Measurements from ENCODE around the gene OR4F17.
"Not testable (repeated sequence)": the region's sequence is repeated elsewhere in the genome, so short reads cannot be mapped to it uniquely, and the experiment has no call there.

The OR4F17 gene, protein sequence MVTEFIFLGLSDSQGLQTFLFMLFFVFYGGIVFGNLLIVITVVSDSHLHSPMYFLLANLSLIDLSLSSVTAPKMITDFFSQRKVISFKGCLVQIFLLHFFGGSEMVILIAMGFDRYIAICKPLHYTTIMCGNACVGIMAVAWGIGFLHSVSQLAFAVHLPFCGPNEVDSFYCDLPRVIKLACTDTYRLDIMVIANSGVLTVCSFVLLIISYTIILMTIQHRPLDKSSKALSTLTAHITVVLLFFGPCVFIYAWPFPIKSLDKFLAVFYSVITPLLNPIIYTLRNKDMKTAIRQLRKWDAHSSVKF
- long read RNA-seq, donor 1, result 0 reads
- long read RNA-seq, donor 2, result 0 reads
- long read RNA-seq, donor 3, result 0 reads
- long read RNA-seq, donor 4, result 0 reads
- long read RNA-seq, donor 5, result 0 reads
- long read RNA-seq, donor 6, result 0 reads
- long read RNA-seq, donor 7, result 0 reads
- long read RNA-seq, donor 8, result 0 reads

DNA sequence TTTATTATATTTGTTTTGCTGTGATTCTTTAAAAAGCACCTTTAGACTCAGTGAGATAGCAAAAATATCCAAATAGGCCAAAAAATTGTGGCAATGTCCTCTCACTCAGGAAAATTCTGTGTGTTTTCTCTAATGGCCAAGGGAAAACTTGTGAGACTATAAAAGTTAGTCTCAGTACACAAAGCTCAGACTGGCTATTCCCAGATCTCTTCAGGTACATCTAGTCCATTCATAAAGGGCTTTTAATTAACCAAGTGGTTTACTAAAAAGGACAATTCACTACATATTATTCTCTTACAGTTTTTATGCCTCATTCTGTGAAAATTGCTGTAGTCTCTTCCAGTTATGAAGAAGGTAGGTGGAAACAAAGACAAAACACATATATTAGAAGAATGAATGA is at the start of gene OR4F17:
Gene OR4F17, plus strand, starts transcription at position 301 of the 400 bp plus-strand sequence. CDS start 3,575 bp downstream, outside the sequence.
- DNase-seq, result not testable (repeated sequence)

DNA sequence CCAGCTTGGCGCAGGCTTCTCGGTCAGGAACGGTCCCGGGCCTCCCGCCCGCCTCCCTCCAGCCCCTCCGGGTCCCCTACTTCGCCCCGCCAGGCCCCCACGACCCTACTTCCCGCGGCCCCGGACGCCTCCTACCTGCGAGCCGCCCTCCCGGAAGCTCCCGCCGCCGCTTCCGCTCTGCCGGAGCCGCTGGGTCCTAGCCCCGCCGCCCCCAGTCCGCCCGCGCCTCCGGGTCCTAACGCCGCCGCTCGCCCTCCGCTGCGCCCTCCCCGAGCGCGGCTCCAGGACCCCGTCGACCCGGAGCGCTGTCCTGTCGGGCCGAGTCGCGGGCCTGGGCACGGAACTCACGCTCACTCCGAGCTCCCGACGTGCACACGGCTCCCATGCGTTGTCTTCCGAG is 36.1 kb upstream of the OR4F17 start:
- DNase-seq, result not testable (repeated sequence)

DNA sequence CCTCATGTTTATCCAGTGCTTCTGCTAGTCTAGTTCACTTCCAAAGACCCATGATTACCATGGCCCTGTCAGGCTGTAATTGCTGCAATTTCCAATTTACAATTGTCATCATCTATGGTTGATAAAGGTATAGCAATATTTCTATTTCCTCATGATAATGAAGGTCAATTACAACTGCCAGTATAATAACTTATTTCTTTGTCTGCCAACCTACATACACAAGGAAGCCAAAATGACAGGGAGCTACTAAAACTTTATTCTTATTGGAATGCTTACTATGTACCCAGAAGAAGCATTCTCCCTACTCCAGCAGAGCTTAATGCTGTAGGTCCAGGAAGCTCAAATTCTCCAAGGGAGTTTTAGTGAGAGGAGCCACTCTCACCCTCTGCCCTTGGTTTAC is 24.0 kb upstream of the OR4F17 start:
- not testable (repeated sequence) for DNase-seq

DNA sequence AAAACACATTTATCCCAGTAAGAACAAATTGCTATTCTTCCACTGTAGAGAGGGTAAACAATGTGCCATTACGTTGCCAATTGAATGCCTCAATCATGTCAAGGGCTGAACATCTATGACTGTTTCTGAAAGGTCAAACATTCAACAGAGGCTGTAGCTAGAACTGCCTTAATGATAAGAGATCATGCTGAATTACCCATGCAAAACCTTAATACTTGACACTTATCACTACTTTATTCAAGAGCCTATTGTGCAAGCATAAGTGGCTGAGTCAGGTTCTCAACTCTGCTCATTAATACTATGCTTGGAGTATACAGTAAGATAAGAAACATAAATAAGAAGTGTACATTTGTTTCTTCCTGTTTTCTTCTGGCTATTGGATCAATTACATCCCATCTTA is 23.3 kb upstream of the OR4F17 start:
- DNase-seq, result not testable (repeated sequence)

DNA sequence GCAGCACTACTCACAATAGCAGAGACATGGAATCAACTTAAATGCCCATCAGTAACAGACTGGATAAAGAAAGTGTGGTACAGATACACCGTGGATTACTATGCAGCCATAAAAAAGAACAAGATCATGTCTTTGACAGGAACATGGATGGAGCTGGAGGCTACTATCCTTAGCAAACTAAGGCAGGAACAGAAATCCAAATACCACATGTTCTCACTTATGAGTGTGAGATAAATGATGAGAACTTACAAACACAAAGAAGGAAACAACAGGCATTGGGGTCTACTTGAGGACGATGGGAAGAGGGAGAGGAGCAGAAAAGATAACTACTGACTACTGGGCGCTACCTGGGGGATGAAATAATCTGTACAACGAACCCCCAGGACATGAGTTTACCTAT is 16.2 kb upstream of the OR4F17 start:
- DNase-seq, result not testable (repeated sequence)

DNA sequence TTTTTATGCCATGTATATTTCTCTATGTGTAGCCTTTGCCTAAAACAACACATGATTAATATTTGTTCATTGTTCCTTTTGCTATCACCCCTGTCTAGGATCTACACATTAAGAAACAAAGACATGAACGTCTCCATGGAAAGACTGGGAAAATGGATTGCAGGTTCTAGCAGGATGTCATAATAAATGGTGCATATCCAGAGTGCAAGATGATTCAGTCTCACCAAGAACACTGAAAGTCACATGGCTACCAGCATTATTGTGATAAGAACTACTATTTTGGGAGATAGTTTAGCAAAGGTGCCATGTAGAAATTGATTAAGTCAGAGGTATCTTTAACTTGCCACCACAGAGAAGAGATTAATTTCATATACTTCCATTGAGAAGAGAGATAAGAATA is 12.1 kb upstream of the OR4F17 start:
- DNase-seq, result not testable (repeated sequence)

DNA sequence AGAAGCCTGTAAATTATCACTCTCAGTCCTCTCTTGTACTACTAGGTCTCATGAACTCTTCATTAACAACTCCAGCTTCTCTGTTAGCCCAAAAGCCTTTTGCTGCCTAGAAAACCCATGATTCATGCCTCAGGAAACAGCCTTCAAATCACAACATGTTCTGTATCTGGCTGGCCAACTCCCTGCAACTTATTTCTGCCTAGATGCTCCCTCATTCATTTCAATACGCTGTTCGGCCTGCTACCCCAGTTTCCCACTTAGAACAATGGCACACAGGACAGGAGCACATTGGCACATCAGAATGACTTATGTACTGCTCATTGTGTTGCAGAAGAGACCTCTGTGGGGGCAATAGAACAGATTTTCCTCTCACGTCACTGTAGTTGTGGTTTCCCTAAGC is 9.3 kb upstream of the OR4F17 start:
- not testable (repeated sequence) for DNase-seq

DNA sequence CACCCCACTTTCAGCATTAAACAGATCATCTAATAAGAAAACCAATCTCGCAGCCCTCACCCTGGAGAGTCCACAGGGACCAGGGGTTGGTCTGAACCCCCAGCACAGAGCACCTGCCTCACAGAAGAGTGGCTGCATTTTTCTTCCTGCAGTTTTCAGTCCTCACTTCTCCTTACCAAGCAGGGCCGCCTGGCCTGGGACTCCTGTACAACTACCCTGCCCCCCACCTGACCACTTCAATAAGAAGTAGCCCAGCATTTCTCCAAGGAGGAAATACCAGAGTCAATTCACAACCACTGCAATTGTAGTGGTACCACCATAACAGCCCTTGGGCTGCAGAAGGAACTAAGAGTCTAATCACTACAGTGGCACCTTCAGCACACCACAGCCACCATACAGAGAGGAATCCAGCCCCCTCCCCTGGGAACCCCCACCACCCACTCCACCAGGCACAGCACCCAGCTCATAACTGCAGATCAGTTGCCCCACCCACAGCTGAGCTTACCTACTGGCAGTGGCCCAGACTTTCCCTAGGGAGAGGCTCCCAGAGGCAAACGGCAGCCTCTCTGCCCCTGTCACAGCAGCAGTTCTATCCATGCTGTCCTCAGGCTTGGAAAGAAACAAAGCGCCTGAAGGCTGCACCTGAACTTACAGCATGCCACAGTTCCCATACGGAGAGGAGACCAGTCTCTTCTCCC is 13.7 kb downstream of the OR4F17 start:
- DNase-seq, result not testable (repeated sequence)

Measured in right kidney (tissue), 9 donors.